Colon (tissue), 2 donors: Measurements from ENCODE around the gene PCBP2.
"Not testable (repeated sequence)": the region's sequence is repeated elsewhere in the genome, so short reads cannot be mapped to it uniquely, and the experiment has no call there.

Source experiments
- FAIRE-seq: peaks from 2 replicates; lab custom pipeline; 2012; peaks lifted over from hg19 to GRCh38; lab: Jason Lieb, UNC
- donor health status: control.
- donor health status: control.

PCBP2 gene

DNA sequence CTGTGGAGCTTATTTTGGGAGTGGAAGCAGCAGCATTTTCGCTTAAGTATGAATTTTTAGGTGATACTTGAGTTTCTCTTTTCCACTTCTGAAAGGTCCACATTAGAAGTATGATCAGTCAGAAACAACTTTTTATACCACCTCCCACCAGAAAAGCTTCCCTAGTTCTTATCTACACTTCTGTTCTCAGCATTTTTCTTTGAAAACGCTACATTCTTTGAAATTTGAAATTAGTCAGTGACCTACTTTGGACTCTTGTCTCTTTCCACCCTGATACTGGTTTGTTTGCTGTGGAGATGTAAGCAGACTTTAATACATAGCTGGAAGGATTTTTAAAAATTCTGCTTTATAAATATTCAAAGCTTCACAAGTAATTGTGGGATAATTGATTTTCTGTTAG lies 22.2 kb downstream of the PCBP2 start:
- FAIRE-seq, result no peak

GRCh38 chr12:53474819-53475218 lies 22.9 kb downstream of the PCBP2 start:
- no peak for FAIRE-seq

DNA sequence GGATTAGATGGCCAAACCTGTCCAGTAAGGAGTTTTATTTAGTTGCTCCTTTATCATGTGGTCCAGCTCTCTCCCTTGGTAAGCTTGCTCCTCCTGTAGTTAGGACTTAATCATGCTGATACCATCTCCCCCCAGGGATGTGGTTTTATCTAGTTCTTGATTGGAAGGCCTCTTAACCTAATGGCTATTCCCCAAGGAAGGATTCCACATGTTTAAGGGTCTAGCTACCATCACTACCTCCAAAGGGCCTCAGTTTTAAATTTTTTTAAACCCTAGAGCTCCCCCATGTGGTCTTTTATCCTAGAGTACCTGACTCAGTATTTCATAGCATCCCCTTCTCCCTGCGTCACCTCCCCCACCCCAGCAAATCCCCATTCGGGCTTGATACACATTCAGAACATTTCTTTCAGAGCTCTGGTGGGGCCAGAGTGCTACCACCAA lies 24.9 kb downstream of the PCBP2 start:
- no peak for FAIRE-seq

DNA sequence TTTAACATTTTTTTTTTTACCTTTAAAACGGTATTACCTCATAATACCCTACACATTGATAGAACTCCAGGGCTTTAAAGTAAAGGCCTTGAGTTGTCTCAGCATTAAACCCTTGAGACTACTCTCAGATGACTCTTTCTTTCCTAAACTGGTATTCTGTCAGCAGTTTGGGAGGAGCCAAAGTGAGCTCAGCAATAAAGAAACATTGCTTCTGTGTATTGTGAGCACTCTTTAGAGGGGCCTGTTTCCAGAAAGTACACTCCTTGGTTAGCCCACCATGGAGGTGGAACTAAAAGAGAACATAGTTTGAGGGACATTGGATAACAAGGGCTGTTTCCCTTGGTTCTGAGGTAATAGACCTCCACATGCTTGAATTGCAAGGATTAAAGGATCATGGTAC lies 27.0 kb downstream of the PCBP2 start:
- no peak for FAIRE-seq

GRCh38 chr12:53479331-53479730 lies 27.4 kb downstream of the PCBP2 start:
- FAIRE-seq, result no peak

GRCh38 chr12:53480491-53481442 lies 28.9 kb downstream of the PCBP2 start:
- no peak for FAIRE-seq

- not testable (repeated sequence) for FAIRE-seq
These were observed 29.6 kb downstream of the PCBP2 start for GRCh38 chr12:53481458-53481857.

DNA sequence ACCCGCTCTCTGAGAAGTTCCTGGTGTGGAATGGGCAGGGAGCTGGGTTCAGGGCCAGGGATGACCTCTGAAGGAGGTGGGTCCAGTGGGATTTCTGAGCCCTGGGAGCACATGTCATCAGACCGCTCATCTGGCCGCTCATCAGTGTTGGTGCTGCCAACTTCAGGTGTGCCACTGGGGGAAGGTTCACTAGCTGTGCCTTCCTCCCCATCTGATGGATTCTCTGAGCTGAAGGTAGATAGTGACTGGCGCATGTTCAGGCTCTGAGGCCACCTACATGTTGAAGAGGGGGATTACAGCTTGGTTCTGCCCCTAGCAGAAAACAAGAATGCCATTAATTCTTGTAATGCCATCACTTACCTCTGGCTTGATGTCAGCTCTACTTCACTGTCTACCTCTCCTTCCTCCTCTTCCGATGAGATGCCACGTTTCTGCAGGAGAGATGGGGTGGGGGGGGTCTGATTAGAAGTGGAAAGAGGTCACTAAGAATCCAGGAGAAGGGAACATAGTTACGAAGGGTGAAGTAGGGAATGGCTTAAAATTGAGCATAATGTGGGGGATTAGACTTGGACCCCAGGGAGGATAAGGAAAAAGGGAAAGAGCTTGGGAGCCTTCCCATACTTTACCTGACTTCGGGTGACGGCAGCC lies 30.2 kb downstream of the PCBP2 start:
- no peak for FAIRE-seq

GRCh38 chr12:53482626-53483168 lies 30.8 kb downstream of the PCBP2 start:
- FAIRE-seq, result no peak

DNA sequence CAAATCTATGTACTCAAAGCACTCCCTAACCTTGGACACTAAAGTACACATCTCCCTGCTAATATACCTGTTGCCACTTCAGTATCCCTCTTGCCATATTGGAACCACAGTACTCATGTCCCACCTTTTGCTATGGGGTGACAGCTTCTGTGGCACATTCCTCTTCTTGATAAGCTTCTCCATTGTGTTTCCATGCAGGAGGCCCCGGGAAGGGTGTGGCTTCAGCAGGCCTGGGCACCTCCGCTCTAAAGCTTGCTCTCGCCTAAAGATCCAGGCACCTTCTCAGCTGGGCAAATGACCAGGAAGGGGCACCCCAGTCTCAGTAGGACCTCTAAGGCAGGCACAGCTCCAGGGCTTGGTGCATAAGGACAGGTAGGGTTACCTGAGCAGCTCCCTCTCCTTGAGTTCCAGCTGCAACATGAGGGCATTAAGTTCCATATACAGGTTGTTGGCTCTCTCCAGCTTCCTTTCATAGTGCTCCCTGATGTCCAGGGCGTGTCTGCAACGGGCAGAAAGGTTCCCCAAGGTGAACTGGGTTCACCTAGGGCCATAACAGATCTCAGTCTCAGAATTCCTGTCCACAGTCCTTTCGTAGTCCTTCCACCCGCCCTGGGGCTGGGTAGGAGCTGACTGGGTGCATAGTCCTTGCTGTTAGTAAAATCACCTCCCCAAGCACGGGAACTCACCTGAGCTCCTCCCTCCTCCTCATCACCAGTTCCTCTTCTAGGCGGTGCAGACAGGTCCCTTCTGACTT lies 31.5 kb downstream of the PCBP2 start:
- FAIRE-seq, result no peak

DNA sequence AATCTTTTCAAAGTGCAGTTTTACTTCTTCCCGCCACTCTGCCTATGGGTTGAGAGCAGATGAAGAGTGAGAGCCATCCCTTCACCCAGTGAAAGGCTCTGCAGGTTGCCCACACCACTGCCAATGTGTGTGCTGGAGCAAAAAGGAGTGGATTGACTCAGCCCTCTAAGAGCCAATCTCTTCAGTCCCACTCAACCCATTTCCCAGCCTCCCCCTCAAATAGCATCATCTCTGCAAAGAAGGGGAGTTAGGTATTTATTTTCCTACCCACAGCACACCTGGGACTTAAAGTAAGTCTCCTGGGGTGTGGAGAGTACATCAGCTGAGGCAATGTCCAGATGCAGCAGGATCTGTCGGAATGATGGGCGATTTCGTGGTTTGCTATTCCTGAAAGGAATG lies 32.1 kb downstream of the PCBP2 start:
- FAIRE-seq, result no peak

DNA sequence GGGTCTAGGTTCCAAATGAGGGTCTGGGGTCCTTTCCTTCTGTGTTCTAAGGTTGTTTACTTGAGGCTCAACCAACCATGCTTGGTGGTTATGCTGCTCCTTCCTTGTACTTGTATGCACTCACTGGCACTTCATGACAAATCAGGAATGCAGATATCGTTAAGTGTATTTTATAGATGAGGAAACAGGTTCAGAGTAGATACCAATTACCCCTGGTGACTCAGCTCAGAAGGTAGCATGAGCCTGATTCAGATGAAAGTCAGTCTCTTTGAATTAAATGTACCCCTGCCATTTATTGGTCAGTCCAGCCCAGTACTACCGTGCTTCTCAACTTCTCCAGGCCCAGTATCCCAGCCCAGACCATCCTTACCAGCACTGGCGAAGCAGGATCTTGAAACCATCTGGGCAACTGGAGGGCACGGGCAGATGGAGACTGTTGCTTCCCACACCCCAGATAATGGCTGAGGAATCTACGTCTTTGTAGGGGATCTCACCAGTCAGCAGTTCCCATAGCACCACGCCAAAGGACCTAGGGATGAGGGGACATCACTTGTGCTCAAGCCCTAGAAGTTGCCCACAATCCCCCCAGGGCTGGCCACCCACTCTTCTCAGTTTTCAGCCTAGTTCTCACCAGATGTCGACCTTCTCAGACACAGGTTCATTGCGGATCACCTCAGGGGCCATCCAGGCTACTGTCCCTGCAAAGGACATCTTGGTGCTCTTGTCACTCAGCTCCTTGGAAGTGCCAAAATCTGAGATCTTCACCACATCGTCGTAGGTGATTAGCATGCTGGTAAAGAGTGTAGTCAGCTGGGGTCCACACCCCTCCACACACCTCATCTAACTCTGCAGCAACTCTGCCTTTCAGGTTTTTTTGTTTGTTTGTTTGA lies 33.0 kb downstream of the PCBP2 start:
- no peak for FAIRE-seq

DNA sequence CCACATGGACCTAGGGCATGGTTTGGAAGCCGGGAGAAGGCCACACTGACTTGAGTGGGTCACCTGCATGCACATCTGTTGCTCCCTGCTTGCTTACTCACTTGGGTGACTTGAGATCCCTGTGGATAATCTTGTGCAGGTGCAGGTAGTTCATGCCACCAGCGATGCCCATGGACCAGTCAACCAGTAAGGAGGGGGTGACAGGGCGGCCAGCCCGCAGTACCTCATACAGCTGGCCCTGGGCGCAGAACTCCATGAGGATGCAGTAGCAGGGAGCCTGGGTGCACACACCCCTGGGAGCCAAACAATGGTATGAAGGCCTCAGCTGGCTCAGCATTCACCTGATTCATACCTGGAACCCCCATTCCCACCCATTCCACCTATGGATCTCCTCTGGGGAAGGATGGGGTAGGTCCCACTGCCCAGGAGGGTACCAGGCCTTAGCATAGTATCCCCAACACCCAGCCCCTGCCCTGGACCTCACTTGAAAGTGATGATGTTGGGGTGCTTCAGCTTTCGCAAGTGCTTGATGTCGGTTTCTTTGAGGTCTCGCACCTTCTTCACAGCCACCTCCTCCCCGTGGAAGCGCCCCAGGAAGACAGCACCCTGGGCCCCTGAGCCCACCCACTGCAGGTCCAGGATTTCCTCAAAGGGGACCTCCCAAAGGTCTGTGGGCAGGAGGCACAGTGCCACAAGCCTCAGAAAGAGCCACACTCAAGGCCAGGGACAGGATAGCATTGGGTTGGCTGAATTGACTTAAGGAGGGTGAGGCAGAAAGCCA lies 34.2 kb downstream of the PCBP2 start:
- FAIRE-seq, result no peak

GRCh38 chr12:53486736-53487487 lies 35.0 kb downstream of the PCBP2 start:
- FAIRE-seq, result no peak

DNA sequence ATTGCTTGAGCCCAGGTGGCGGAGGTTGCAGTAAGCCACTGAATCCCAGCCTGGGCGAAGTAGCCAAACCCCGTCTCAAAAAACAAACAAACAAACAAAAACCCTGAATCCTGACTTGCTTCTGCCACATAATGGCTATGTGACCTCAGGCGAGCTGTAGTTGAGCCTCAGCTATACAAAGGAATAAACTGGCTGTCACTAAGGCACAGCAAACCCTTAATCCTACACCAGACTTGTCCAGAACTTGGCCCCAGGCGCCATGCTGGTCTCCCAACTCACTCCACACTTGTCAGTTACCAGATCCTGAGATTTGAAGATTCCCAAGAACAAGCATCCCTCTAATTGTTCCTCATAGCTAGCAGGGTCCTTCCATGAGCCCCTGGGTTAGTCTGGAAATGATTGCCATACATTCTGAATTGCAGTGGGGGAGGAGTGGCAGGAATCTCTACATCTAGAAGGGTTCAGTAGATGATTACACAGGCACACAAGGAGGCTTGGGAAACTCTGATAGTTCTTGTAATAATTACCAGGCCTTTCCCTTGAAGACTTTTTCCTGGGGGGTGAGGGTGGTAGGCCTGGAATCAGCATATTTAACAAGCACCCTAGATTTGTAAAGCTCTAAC lies 37.5 kb downstream of the PCBP2 start:
- FAIRE-seq, result no peak

DNA sequence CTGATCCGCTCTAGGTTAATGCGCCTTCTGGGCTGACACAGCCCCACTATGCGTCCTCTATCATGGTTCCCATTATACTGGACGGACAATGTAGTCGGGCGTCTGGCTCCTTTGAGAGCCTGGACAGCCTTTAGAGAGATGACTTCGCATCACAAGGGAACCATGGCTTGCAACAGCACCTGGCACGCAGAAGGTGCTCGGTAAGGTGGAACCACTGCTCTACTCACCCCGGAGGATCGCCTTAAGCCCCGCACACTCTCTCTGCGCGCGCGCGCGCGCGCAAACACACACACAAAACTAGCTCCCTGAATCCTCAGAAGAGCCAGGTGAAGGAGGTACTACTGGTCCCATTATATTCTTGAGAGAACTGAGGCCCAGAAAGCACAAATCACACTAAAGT lies 40.3 kb downstream of the PCBP2 start:
- FAIRE-seq, result no peak

GRCh38 chr12:53492830-53493609 lies 41.1 kb downstream of the PCBP2 start:
- no peak for FAIRE-seq

DNA sequence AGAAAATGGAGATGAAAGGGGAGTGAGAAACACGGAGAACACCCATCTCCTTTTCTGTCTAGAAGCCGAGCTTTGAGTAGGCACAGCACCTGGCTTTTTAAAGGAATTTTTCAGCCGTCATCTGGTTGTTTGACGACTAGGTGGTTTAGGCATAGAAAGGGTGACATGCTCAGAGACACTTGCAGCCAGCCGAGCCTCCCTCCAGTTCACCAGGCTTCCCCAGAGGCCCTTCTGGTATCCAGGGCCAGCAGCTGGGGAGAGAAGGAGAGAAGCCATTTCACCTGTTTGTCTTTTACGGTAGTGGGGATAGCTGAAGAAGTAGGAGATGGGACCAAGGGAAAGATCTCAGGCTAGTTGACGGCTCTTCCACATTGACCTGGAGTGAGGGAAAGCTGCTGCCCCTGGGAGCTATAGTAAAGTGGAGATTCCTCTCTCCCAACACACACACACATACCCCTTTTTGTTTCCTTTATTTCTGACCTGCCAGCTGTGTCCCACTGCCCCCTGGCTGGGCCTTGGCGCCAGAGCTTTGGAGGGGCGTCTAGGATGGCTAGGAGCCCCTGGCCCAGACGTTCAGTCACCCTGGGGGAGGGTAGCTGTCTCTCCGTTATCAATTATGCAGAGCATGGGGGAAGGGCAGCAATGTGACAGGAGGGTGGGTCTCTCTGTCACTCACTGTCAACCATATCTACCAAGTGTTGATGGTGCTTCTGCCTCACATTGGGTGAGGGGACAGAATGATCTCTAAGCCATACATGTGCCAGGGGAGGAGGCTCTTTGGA lies 41.9 kb downstream of the PCBP2 start:
- FAIRE-seq, result no peak
